Chondrocyte (in vitro differentiated cells): ENCODE data around the gene UBA3. TPM values are rescaled to one million over a fixed set of nuclear protein-coding genes. Genes with fewer than 3 reads are reported as not detected.

Experiments used
- DNase-seq: peaks from one replicate; pipeline ENCODE4 v3.0.0; 2021; ENCODE audit warnings: mixed read lengths, low spot score
- H3K27ac Mint-ChIP-seq: one replicate; pipeline ENCODE4 v1.8.0; 2021; ENCODE audit warnings: mild to moderate bottlenecking, moderate library complexity, mixed read lengths; ENCODE audit not compliant: unreplicated experiment
- H3K27me3 Mint-ChIP-seq: 2 replicates; pipeline ENCODE4 v1.8.0; 2021; ENCODE audit warnings: low read depth, mixed read lengths
- H3K36me3 Mint-ChIP-seq: 2 replicates; pipeline ENCODE4 v1.8.0; 2021; ENCODE audit warnings: low read depth, mixed read lengths
- H3K4me1 Mint-ChIP-seq: 2 replicates; pipeline ENCODE4 v1.8.0; 2021; ENCODE audit warnings: low read depth, mild to moderate bottlenecking, mixed read lengths
- H3K4me3 Mint-ChIP-seq: one replicate; pipeline ENCODE4 v1.8.0; 2021; ENCODE audit warnings: mild to moderate bottlenecking, moderate library complexity, mixed read lengths; ENCODE audit not compliant: unreplicated experiment
- H3K9me3 Mint-ChIP-seq: 2 replicates; pipeline ENCODE4 v1.8.0; 2021; ENCODE audit warnings: low read depth, mixed read lengths
- CTCF ChIP-seq: fragments of 200-600 bp; sonication (generic); IDR thresholded peaks from 2 replicates; pipeline ENCODE4 v1.5.0; 2021; ENCODE audit warnings: antibody characterized with exemption, mild to moderate bottlenecking, moderate library complexity
- total RNA-seq: library from RNA; stranded (reverse); gene quantifications from 3 replicates; pipeline ENCODE4 v1.2.1, GENCODE V29; 2021

The UBA3 gene
- total RNA-seq, 1 donor from 2014 or later, result 58.3 TPM

GRCh38 chr3:69113536-69113935 is 33.4 kb upstream of the UBA3 start:
- H3K9me3 Mint-ChIP-seq, result no peaks in the 10 kb centered on the region
- peaks cover 7% of the 10 kb centered on the region for H3K4me1 Mint-ChIP-seq
- TF ChIP-seq CTCF, result no peak
- H3K4me3 Mint-ChIP-seq, result no peak overlapping the region
- no peaks in the 10 kb centered on the region for H3K36me3 Mint-ChIP-seq
- DNase-seq, result no peak
- no peak overlapping the region for H3K27ac Mint-ChIP-seq
- H3K27me3 Mint-ChIP-seq, result no peaks in the 10 kb centered on the region

DNA sequence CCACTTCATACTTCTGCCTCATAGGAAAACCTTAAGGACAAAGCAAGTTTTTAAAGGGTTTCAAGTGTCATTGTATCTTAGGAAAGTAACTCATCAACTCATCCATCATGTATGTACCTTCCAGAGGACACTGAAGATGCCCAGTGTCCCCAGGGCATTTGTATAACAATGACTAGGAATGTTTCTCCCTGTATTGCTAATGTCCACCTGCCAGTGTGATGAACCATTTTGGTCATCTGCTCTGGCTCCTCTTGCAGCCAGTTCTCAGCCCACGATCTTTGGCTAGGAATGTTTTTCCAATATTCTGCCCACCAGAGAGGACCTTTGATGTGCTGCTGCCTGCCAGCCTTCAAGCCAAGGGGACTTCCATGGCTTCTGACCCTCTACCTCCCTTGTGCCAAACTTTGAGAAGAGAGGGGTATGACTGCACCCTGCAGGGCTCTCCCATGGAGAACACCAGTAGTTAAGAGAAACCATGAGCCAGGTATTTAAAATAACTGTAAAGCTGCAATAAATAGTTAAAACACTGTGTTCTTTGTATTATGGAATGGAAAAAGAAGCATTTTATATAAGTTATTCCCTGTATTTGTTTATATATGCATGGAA is 30.9 kb upstream of the UBA3 start:
- no peak overlapping the region for H3K4me3 Mint-ChIP-seq
- TF ChIP-seq CTCF, result no peak
- no peaks in the 10 kb centered on the region for H3K36me3 Mint-ChIP-seq
- no peaks in the 10 kb centered on the region for H3K9me3 Mint-ChIP-seq
- no peaks in the 10 kb centered on the region for H3K27me3 Mint-ChIP-seq
- H3K4me1 Mint-ChIP-seq, result peaks cover 5% of the 10 kb centered on the region
- H3K27ac Mint-ChIP-seq, result no peak overlapping the region
- no peak for DNase-seq

DNA sequence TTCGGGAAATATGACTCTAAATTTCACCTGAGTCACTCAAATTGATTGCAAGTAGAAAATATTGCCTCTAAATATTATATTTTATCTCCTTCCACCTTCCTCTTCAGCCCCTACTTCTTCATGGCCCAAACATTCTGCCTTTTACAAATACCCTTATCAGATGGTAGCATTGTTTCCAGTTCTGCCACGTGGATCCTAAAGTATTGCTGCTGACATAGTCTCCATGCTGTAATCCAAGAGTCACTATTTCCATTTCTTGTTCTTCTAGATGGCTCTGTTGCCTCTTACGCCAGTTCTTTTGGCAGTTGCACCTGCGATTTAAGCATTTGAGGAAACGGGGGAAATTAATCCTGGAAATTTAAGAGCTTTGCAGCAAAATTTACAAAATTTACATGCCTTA is 28.6 kb upstream of the UBA3 start:
- peaks cover 14% of the 10 kb centered on the region for H3K36me3 Mint-ChIP-seq
- H3K4me1 Mint-ChIP-seq, result peaks cover 5% of the 10 kb centered on the region
- H3K4me3 Mint-ChIP-seq, result no peak overlapping the region
- DNase-seq, result no peak
- H3K9me3 Mint-ChIP-seq, result no peaks in the 10 kb centered on the region
- no peak overlapping the region for H3K27ac Mint-ChIP-seq
- no peaks in the 10 kb centered on the region for H3K27me3 Mint-ChIP-seq
- no peak for TF ChIP-seq CTCF

DNA sequence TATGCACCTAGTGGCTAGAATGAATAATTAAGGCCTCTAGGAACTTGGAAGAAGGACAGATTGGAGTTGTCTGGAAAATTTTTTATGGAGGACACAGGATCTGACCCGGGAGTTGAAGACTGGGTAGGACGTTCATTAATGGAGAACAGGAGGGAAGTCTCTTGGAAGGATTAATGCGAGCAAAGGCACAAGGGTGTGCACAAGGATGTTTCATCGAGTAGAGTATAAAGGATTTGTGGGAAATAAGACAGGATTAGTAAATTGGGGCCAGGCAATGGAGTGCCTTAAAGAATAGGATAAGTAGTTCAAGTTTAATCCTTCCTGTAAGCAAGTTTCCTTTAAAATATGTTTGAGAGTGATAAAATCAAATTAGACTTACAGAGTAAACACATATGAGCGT is 27.7 kb upstream of the UBA3 start:
- Mint-ChIP-seq H3K4me1 (peaks cover 5% of the 10 kb centered on the region), H3K9me3 (no peaks in the 10 kb centered on the region)
- TF ChIP-seq CTCF, result no peak

GRCh38 chr3:69105320-69105719 is 25.2 kb upstream of the UBA3 start:
- no peak for DNase-seq
- Mint-ChIP-seq H3K27me3 (no peaks in the 10 kb centered on the region), H3K36me3 (peaks cover 26% of the 10 kb centered on the region), H3K4me1 (peaks cover 5% of the 10 kb centered on the region), H3K27ac (no peak overlapping the region), H3K9me3 (no peaks in the 10 kb centered on the region), H3K4me3 (no peak overlapping the region)
- TF ChIP-seq CTCF, result no peak

More for the DNA sequence above, 27.7 kb upstream of the UBA3 start:
- H3K36me3 Mint-ChIP-seq, result peaks cover 21% of the 10 kb centered on the region
- no peak overlapping the region for H3K27ac Mint-ChIP-seq
- no peak for DNase-seq
- no peaks in the 10 kb centered on the region for H3K27me3 Mint-ChIP-seq
- H3K4me3 Mint-ChIP-seq, result no peak overlapping the region
